ENCODE results near the gene PHEX. TPM values are rescaled to one million over a fixed set of nuclear protein-coding genes. Genes with fewer than 3 reads are reported as not detected.

PHEX gene
- total RNA-seq, 1 donor from 2014 or later, result 0.96 TPM

DNA sequence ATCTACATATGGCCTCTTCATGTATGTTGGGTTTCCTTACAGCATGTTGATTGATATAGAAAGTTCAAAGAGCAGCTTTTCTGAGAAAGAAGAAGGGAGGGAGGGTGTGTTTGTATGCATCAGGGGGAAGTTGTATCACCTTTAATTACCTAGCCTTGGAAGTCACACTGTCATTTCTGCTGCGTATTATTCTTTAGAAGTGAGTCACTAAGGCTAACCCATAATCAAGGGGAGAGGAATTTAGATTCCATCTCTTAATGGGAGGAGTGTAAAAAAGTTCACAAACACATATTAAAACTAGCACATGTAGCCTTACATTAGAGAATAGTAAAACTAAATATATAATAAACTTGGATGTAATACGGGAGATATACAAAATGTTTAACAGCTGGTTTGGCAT, 154.0 kb downstream of the PHEX start:
- no peaks in the 10 kb centered on the region for H3K27me3 ChIP-seq
- no peak overlapping the region for H3K27ac ChIP-seq
- TF ChIP-seq CTCF (IDR thresholded peaks at IDR 0.05), result no peak
- no peak for DNase-seq (ENCODE audit: low spot score in 2 of 2)
- H3K36me3 ChIP-seq, result no peaks in the 10 kb centered on the region
- H3K4me1 ChIP-seq, result no peaks in the 10 kb centered on the region
- no peaks in the 10 kb centered on the region for H3K9me3 ChIP-seq
- H3K4me3 ChIP-seq, result no peak overlapping the region
- intact Hi-C loops (cut with DNase I), result no loop called here

DNA sequence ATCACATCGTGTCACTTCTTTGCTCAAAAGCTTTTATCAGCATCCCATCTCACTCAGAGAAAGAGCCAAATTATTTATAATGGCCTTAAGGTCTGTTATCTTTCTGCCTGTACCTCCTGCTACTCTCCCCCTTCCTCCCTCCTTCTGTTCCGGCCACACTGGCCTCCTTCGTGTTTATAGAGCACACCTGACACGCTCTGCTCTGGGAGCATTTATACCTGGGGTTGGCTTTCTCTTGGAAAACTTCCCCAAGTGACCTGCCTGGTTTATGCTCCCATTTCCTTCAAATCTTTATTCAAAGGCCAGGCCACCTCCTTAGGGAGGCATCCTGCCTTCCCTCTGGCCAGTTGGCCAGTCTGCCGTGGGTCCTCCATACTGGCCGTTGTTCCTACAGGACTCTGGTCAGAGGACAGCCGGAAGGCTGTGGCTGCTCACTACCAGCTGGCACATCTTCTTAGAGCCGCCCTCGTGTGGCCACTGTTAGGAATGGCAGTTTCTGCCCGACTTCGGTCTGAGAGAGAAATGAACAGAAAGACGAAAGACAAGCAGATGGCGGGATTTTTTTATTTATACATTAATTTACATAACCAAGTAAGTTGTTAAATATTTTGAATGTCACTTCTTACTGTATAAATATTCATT, 160.4 kb downstream of the PHEX start:
- peak in 1 of 2 donors; percentile 73 for DNase-seq (ENCODE audit: low spot score in 2 of 2)
- Histone ChIP-seq H3K4me1 (no peaks in the 10 kb centered on the region), H3K27ac (no peak overlapping the region), H3K4me3 (no peak overlapping the region), H3K9me3 (no peaks in the 10 kb centered on the region), H3K36me3 (no peaks in the 10 kb centered on the region), H3K27me3 (no peaks in the 10 kb centered on the region)
- intact Hi-C loops (cut with DNase I), result loop anchor here (2.0 to 5.0 kb wide), 2 partner anchors 56 to 205 kb away; no protein-coding TSS in a partner anchor
- peak; percentile 56 to 74 (median 68) for TF ChIP-seq CTCF (IDR thresholded peaks at IDR 0.05)

DNA sequence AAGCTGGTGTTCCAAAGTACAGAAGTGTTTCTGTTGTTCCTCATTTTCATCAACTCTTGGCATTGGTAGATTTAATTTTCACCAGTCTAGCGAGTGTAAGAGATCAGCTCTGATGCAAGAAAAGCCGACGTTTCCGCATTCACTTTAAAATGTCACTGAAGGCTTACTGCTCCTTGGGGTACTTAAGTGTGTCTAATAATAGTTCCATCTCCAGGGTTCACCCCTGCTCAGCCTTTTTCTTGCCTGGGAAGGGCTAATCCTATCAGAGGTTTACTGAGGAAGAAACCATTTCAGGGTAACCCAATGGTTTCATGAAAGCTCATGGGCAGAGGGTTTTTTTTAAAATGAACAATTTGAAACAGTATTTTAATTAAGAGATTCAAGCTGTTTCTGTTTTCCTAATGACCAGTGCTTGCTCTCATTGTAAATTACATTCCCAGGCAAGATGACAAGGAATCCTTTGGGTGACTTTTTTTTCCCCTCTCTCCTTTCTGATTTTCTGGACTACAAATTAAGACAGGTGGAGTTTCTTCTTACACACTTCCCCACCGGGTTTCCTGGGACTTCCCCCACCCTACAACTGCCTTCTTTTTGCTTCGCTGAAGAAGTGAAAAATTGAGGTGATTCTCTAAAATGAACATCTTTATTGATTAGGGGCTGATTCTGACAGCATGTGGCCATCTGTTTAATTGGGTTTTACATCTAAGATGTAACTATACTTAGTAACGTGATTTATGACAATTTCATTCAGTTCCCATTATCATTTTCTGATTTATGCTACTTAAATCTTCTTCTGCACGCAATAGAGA, 161.9 kb downstream of the PHEX start:
- no peak overlapping the region for H3K27ac ChIP-seq
- no peaks in the 10 kb centered on the region for H3K9me3 ChIP-seq
- H3K4me3 ChIP-seq, result no peak overlapping the region
- DNase-seq (ENCODE audit: low spot score in 2 of 2), result no peak
- no peaks in the 10 kb centered on the region for H3K27me3 ChIP-seq
- TF ChIP-seq CTCF (IDR thresholded peaks at IDR 0.05), result no peak
- H3K36me3 ChIP-seq, result no peaks in the 10 kb centered on the region
- no peaks in the 10 kb centered on the region for H3K4me1 ChIP-seq
- intact Hi-C loops (cut with DNase I), result loop anchor here (2.0 to 5.0 kb wide), 2 partner anchors 57 to 207 kb away; no protein-coding TSS in a partner anchor

GRCh38 chrX:22194660-22194945, 162.5 kb downstream of the PHEX start:
- no peaks in the 10 kb centered on the region for H3K27me3 ChIP-seq
- no peak overlapping the region for H3K4me3 ChIP-seq
- no peaks in the 10 kb centered on the region for H3K9me3 ChIP-seq
- intact Hi-C loops (cut with DNase I), result loop anchor here (5.0 kb wide), 1 partner anchor 207 kb away; no protein-coding TSS in a partner anchor
- DNase-seq (ENCODE audit: low spot score in 2 of 2), result no peak
- no peak for TF ChIP-seq CTCF (IDR thresholded peaks at IDR 0.05)
- H3K27ac ChIP-seq, result no peak overlapping the region
- no peaks in the 10 kb centered on the region for H3K36me3 ChIP-seq
- H3K4me1 ChIP-seq, result no peaks in the 10 kb centered on the region

DNA sequence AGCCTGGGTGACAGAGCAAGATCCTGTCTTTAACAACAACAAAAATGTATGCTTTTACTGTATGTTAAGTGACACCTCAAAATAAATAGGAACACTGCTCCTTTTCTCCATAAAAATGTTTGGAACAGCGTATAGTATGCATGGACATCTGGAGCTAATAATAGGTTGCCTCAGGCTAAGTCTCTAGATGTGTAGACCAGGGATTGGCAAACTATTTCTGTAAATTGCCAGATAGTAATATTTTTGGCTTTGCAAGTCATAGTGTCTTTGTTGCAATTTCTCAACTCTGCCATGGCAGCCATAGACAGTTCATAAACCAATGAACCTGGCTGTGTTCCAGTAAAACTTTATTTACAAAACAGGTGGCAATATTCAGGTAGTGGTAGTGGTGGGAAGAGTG, 164.0 kb downstream of the PHEX start:
- no peak for DNase-seq (ENCODE audit: low spot score in 2 of 2)
- H3K27me3 ChIP-seq, result no peaks in the 10 kb centered on the region
- no peaks in the 10 kb centered on the region for H3K36me3 ChIP-seq
- no peak overlapping the region for H3K27ac ChIP-seq
- H3K4me1 ChIP-seq, result no peaks in the 10 kb centered on the region
- no peak for TF ChIP-seq CTCF (IDR thresholded peaks at IDR 0.05)
- H3K4me3 ChIP-seq, result no peak overlapping the region
- intact Hi-C loops (cut with DNase I), result no loop called here
- H3K9me3 ChIP-seq, result no peaks in the 10 kb centered on the region

Measured in ascending aorta (tissue), 2 donors.